BE2C (cell line): ENCODE data around the gene AP5Z1.

ENCODE experiments used
- DNase-seq: peaks from one replicate; pipeline ENCODE4 v3.0.0-alpha.2; 2020
- H3K27me3 ChIP-seq: fragments of 250-450 bp; sonication (Bioruptor Pico); 2 replicates; pipeline ENCODE4 v1.5.1; 2020; ENCODE audit warnings: mild to moderate bottlenecking
- H3K36me3 ChIP-seq: fragments of 250-450 bp; sonication (Bioruptor Pico); 2 replicates; pipeline ENCODE4 v1.5.1; 2020; ENCODE audit warnings: mild to moderate bottlenecking
- H3K4me1 ChIP-seq: fragments of 250-450 bp; sonication (Bioruptor Pico); 2 replicates; pipeline ENCODE4 v1.5.1; 2020
- H3K4me3 ChIP-seq: 2 replicates; pipeline ENCODE4 v1.5.1; 2011; ENCODE audit warnings: low read depth, low read length
- H3K9me3 ChIP-seq: fragments of 250-450 bp; sonication (Bioruptor Pico); 2 replicates; pipeline ENCODE4 v1.5.1; 2020
- TF ChIP-seq, protein P1 (sequence below): IDR thresholded peaks from 2 replicates; pipeline ENCODE4 v1.5.1; 2012; ENCODE audit warnings: mild to moderate bottlenecking, low read depth, low read length

The AP5Z1 gene

GRCh38 chr7:4840079-4840501, 64.7 kb downstream of the AP5Z1 start:
- H3K27me3 ChIP-seq = no peaks in the 10 kb centered on the region
- no peaks in the 10 kb centered on the region for H3K36me3 ChIP-seq
- no peaks in the 10 kb centered on the region for H3K9me3 ChIP-seq
- no peak for DNase-seq
- TF ChIP-seq, protein P1, sequence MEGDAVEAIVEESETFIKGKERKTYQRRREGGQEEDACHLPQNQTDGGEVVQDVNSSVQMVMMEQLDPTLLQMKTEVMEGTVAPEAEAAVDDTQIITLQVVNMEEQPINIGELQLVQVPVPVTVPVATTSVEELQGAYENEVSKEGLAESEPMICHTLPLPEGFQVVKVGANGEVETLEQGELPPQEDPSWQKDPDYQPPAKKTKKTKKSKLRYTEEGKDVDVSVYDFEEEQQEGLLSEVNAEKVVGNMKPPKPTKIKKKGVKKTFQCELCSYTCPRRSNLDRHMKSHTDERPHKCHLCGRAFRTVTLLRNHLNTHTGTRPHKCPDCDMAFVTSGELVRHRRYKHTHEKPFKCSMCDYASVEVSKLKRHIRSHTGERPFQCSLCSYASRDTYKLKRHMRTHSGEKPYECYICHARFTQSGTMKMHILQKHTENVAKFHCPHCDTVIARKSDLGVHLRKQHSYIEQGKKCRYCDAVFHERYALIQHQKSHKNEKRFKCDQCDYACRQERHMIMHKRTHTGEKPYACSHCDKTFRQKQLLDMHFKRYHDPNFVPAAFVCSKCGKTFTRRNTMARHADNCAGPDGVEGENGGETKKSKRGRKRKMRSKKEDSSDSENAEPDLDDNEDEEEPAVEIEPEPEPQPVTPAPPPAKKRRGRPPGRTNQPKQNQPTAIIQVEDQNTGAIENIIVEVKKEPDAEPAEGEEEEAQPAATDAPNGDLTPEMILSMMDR = no peak
- no peak overlapping the region for H3K4me3 ChIP-seq
- H3K4me1 ChIP-seq = peaks cover 3% of the 10 kb centered on the region; the same call in 1 of the 2 replicates
